ENCODE measurements around the gene PXMP4. TPM values are rescaled to one million over a fixed set of nuclear protein-coding genes. Genes with fewer than 3 reads are reported as not detected.
"Not testable (repeated sequence)": the region's sequence is repeated elsewhere in the genome, so short reads cannot be mapped to it uniquely, and the experiment has no call there.

The PXMP4 gene
- total RNA-seq, 1 donor from 2014 or later: 35.6 TPM

GRCh38 chr20:33765099-33765498, 45.0 kb upstream of the PXMP4 start:
- Histone ChIP-seq H3K9me3 (no peaks in the 10 kb centered on the region), H3K4me3 (no peak overlapping the region), H3K4me1 (no peaks in the 10 kb centered on the region), H3K36me3 (peaks cover 21% of the 10 kb centered on the region), H3K27ac (no peak overlapping the region), H3K27me3 (no peaks in the 10 kb centered on the region)
- ATAC-seq (no peak), DNase-seq (no peak)
- intact Hi-C loops (cut with DNase I): no loop called here
- TF ChIP-seq, protein P1, sequence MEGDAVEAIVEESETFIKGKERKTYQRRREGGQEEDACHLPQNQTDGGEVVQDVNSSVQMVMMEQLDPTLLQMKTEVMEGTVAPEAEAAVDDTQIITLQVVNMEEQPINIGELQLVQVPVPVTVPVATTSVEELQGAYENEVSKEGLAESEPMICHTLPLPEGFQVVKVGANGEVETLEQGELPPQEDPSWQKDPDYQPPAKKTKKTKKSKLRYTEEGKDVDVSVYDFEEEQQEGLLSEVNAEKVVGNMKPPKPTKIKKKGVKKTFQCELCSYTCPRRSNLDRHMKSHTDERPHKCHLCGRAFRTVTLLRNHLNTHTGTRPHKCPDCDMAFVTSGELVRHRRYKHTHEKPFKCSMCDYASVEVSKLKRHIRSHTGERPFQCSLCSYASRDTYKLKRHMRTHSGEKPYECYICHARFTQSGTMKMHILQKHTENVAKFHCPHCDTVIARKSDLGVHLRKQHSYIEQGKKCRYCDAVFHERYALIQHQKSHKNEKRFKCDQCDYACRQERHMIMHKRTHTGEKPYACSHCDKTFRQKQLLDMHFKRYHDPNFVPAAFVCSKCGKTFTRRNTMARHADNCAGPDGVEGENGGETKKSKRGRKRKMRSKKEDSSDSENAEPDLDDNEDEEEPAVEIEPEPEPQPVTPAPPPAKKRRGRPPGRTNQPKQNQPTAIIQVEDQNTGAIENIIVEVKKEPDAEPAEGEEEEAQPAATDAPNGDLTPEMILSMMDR (IDR thresholded peaks at IDR 0.05): no peak

DNA sequence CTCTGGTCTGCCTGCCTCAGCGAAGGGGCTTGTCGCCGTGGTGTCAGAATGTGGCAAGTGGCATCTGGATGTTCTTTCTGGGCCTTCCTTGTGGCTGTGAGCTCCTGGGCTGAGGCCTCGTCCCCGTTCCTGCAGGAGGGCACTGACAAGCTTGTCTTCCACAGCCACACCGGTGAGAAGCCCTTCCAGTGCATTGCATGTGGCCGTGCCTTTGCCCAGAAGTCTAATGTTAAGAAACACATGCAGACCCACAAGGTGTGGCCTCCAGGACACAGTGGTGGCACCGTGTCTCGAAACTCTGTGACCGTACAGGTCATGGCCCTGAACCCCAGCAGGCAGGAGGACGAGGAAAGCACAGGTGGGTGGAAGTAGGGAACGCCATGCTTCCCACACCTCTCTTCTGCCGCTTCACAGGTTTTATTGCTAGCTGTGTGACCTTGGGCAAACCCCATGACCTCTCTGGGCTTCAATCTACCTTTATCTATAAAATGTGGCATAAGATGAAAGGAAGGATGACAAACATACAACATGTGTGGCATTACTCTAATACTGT, 41.7 kb upstream of the PXMP4 start:
- ATAC-seq: no peak
- TF ChIP-seq, protein P1 (IDR thresholded peaks at IDR 0.05): no peak
- no peak for DNase-seq
- H3K36me3 ChIP-seq: peaks cover 11% of the 10 kb centered on the region
- H3K27me3 ChIP-seq: no peaks in the 10 kb centered on the region
- no peaks in the 10 kb centered on the region for H3K9me3 ChIP-seq
- H3K4me3 ChIP-seq: no peak overlapping the region
- H3K27ac ChIP-seq: no peak overlapping the region
- intact Hi-C loops (cut with DNase I): no loop called here
- no peaks in the 10 kb centered on the region for H3K4me1 ChIP-seq

DNA sequence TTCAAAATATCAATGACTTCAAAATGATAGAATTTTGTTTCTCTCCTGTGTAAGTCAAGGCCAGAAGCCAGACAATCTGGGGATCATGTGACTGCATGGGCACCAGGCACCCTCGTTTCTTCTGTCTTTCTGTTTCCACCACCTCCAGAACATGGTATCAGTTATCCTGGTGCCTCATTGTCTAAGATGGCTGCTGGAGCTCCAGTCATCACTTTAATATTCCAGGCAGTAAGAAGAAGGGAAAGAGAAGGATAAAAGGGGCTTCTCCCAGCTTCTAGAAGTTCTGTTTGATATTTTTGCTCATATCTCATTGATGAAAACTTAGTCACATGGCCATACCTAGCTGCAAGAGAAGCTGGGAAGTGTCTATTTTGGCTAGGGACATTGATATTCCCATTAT, 37.3 kb upstream of the PXMP4 start:
- no peak for DNase-seq
- TF ChIP-seq, protein P1 (IDR thresholded peaks at IDR 0.05): no peak
- Histone ChIP-seq H3K4me1 (no peaks in the 10 kb centered on the region), H3K27me3 (no peaks in the 10 kb centered on the region), H3K4me3 (no peak overlapping the region), H3K36me3 (peaks cover 29% of the 10 kb centered on the region), H3K27ac (no peak overlapping the region), H3K9me3 (no peaks in the 10 kb centered on the region)
- no peak for ATAC-seq
- intact Hi-C loops (cut with DNase I): no loop called here

GRCh38 chr20:33757046-33757445, 36.9 kb upstream of the PXMP4 start:
- no peaks in the 10 kb centered on the region for H3K4me1 ChIP-seq
- H3K4me3 ChIP-seq: no peak overlapping the region
- ATAC-seq: no peak
- intact Hi-C loops (cut with DNase I): no loop called here
- DNase-seq: no peak
- no peak overlapping the region for H3K27ac ChIP-seq
- H3K27me3 ChIP-seq: no peaks in the 10 kb centered on the region
- no peaks in the 10 kb centered on the region for H3K9me3 ChIP-seq
- TF ChIP-seq, protein P1 (IDR thresholded peaks at IDR 0.05): no peak
- H3K36me3 ChIP-seq: peaks cover 29% of the 10 kb centered on the region

- H3K27me3 ChIP-seq; DNase-seq; H3K4me1 ChIP-seq; intact Hi-C loops (cut with DNase I); H3K27ac ChIP-seq; ATAC-seq; H3K4me3 ChIP-seq; H3K9me3 ChIP-seq: not testable (repeated sequence)
- peaks cover 35% of the 10 kb centered on the region for H3K36me3 ChIP-seq
These were observed 35.9 kb upstream of the PXMP4 start for GRCh38 chr20:33755936-33756490.

DNA sequence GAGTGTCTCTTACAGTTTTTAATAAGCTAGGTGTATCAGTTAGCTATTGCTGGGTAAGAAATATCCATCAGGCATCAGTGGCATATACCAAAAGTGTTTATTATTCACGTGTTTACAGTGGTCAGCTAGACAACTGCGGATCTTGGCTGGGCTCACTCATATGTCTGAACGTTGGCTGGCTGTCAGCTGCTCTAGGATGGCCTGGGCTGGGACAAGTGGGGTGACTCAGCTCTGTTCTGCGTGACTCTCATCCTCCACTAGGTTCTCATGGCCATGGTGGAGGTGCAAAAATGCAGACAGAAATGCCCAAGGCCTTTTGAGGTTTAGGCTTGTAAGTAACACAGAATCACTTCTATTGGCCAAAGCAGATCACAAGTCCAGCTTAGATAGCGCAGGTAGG, 33.7 kb upstream of the PXMP4 start:
- peaks cover 49% of the 10 kb centered on the region for H3K36me3 ChIP-seq
- no peaks in the 10 kb centered on the region for H3K27me3 ChIP-seq
- no peaks in the 10 kb centered on the region for H3K9me3 ChIP-seq
- DNase-seq (no peak), ATAC-seq (no peak)
- H3K4me1 ChIP-seq: no peaks in the 10 kb centered on the region
- intact Hi-C loops (cut with DNase I): no loop called here
- no peak overlapping the region for H3K27ac ChIP-seq
- H3K4me3 ChIP-seq: no peak overlapping the region
- TF ChIP-seq, protein P1 (IDR thresholded peaks at IDR 0.05): no peak

Measured in upper lobe of right lung (tissue), 1 donor.